Tibial nerve (tissue), 4 donors: ENCODE results near the gene JADE3. TPM values are rescaled to one million over a fixed set of nuclear protein-coding genes. Genes with fewer than 3 reads are reported as not detected.

ENCODE experiments used
- DNase-seq, 2 donors: peaks; one replicate each; pipeline ENCODE4 v3.0.0-alpha.2; 2019; ENCODE audit warnings: low spot score in 2 of 2
- H3K27ac ChIP-seq, 4 donors: fragments of 200-600 bp; sonication (generic) in 3 of 4; one replicate each; pipeline ENCODE4 v1.5.1; 2017 to 2019; ENCODE audit warnings: mild to moderate bottlenecking in 1 of 4
- H3K27me3 ChIP-seq, 2 donors: fragments of 200-600 bp; sonication (generic) in 1 of 2; one replicate each; pipeline versions ENCODE4 v1.5.1 to v1.6.0; 2017 to 2019
- H3K36me3 ChIP-seq, 3 donors: fragments of 200-600 bp; sonication (generic); one replicate each; pipeline ENCODE4 v1.5.1; 2018 to 2019
- H3K4me1 ChIP-seq, 4 donors: fragments of 200-600 bp; sonication (generic) in 3 of 4; one replicate each; pipeline ENCODE4 v1.5.1; 2017 to 2019
- H3K4me3 ChIP-seq, 4 donors: fragments of 200-600 bp; sonication (generic) in 3 of 4; one replicate each; pipeline ENCODE4 v1.5.1; 2017 to 2019; ENCODE audit warnings: mild to moderate bottlenecking in 1 of 4, moderate library complexity in 1 of 4
- H3K9me3 ChIP-seq, 4 donors: fragments of 200-600 bp; sonication (generic) in 3 of 4; one replicate each; pipeline ENCODE4 v1.5.1; 2017 to 2019
- EP300 ChIP-seq, 2 donors: sonication (generic); formaldehyde crosslinking; IDR thresholded peaks; one replicate each; pipeline ENCODE4 v1.6.1; 2017; ENCODE audit warnings: antibody characterized with exemption in 2 of 2, mild to moderate bottlenecking in 1 of 2
- POLR2A ChIP-seq, 2 donors: fragments of 450-650 bp; IDR thresholded peaks; one replicate each; pipeline ENCODE4 v1.6.1; 2017; ENCODE audit warnings: antibody characterized with exemption in 2 of 2, mild to moderate bottlenecking in 2 of 2, moderate library complexity in 2 of 2
- WGBS, 2 donors: methylation state at CpG; one replicate each; pipeline ENCODE4 v1.1.5; 2018; 5-methylcytosine and 5-hydroxymethylcytosine counted together
- total RNA-seq, 4 donors: library from RNA; depleted of rRNA; stranded (reverse); fragments of >200 nt; gene quantifications; one replicate each; pipeline ENCODE4 v1.1.0, GENCODE V29; 2016
- TF ChIP-seq, protein P1 (sequence below), 5 experiments: fragments of 200-600 bp in 3 of 5; fragments of 450-650 bp in 2 of 5; sonication (generic) in 3 of 5; IDR thresholded peaks; one replicate each; pipeline ENCODE4 v1.5.1; 2016 to 2019; ENCODE audit warnings: antibody characterized with exemption in 5 of 5, mild to moderate bottlenecking in 3 of 5, moderate library complexity in 2 of 5

Gene JADE3
- total RNA-seq = 1 to 10 TPM; 3.9 to 5.4 (median 4.5) TPM

GRCh38 chrX:46912098-46912602, at the start of gene JADE3:
JADE3 (plus strand) TSS chrX:46912421; CDS start chrX:46984895, 72,474 bp downstream.
- peaks cover 0 to 8% of the 10 kb centered on the region in 2 donors for H3K27me3 ChIP-seq
- no peaks in the 10 kb centered on the region for H3K9me3 ChIP-seq
- peak within 1 kb of the TSS in 2 of 4 donors; percentile 62 to 71 for H3K27ac ChIP-seq
- WGBS, 2 donors = 0 to 52% methylated on average over 31 to 54 of the region's 64 CpGs
- peaks cover 0 to 6% (median 0%) of the 10 kb centered on the region in 4 donors for H3K4me1 ChIP-seq
- TF ChIP-seq EP300 (IDR thresholded peaks at IDR 0.05) = no peak
- TF ChIP-seq, protein P1, sequence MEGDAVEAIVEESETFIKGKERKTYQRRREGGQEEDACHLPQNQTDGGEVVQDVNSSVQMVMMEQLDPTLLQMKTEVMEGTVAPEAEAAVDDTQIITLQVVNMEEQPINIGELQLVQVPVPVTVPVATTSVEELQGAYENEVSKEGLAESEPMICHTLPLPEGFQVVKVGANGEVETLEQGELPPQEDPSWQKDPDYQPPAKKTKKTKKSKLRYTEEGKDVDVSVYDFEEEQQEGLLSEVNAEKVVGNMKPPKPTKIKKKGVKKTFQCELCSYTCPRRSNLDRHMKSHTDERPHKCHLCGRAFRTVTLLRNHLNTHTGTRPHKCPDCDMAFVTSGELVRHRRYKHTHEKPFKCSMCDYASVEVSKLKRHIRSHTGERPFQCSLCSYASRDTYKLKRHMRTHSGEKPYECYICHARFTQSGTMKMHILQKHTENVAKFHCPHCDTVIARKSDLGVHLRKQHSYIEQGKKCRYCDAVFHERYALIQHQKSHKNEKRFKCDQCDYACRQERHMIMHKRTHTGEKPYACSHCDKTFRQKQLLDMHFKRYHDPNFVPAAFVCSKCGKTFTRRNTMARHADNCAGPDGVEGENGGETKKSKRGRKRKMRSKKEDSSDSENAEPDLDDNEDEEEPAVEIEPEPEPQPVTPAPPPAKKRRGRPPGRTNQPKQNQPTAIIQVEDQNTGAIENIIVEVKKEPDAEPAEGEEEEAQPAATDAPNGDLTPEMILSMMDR (IDR thresholded peaks at IDR 0.05) = no peak
- no peak for TF ChIP-seq POLR2A (IDR thresholded peaks at IDR 0.05)
- H3K4me3 ChIP-seq = peak within 1 kb of the TSS; percentile 48 to 70 (median 56)
- peak; percentile 33 to 42 for DNase-seq
- no peaks in the 10 kb centered on the region for H3K36me3 ChIP-seq

- H3K4me1 ChIP-seq = no peaks in the 10 kb centered on the region
- 81 to 97% methylated on average over 2 of the region's 2 CpGs for WGBS, 2 donors
- peaks cover 0 to 4% of the 10 kb centered on the region in 2 donors for H3K27me3 ChIP-seq
- H3K4me3 ChIP-seq = no peak overlapping the region
- DNase-seq = no peak
- H3K27ac ChIP-seq = no peak overlapping the region
- TF ChIP-seq EP300 (IDR thresholded peaks at IDR 0.05) = no peak
- TF ChIP-seq, protein P1 (IDR thresholded peaks at IDR 0.05) = no peak
- TF ChIP-seq POLR2A (IDR thresholded peaks at IDR 0.05) = no peak
- no peaks in the 10 kb centered on the region for H3K9me3 ChIP-seq
- peaks cover 0 to 31% (median 0%) of the 10 kb centered on the region in 3 donors for H3K36me3 ChIP-seq
These were observed 49.1 kb upstream of the JADE3 start for GRCh38 chrX:46863072-46863471.

GRCh38 chrX:46864606-46865005, 47.6 kb upstream of the JADE3 start:
- no peak overlapping the region for H3K4me3 ChIP-seq
- WGBS, 2 donors = 83 to 100% methylated on average over 2 of the region's 2 CpGs

GRCh38 chrX:46865281-46865680, 46.9 kb upstream of the JADE3 start:
- Histone ChIP-seq H3K27ac (no peak overlapping the region), H3K4me1 (no peaks in the 10 kb centered on the region), H3K27me3 (no peaks in the 10 kb centered on the region), H3K9me3 (no peaks in the 10 kb centered on the region), H3K4me3 (no peak overlapping the region), H3K36me3 (peaks cover 0 to 31% (median 0%) of the 10 kb centered on the region in 3 donors)
- 56 to 66% methylated on average over 4 of the region's 4 CpGs for WGBS, 2 donors
- TF ChIP-seq POLR2A (IDR thresholded peaks at IDR 0.05) = no peak
- no peak for TF ChIP-seq EP300 (IDR thresholded peaks at IDR 0.05)
- TF ChIP-seq, protein P1 (IDR thresholded peaks at IDR 0.05) = no peak
- no peak for DNase-seq

More at GRCh38 chrX:46864606-46865005, 47.6 kb upstream of the JADE3 start:
- Histone ChIP-seq H3K27ac (no peak overlapping the region), H3K36me3 (peaks cover 0 to 31% (median 0%) of the 10 kb centered on the region in 3 donors), H3K4me1 (no peaks in the 10 kb centered on the region), H3K9me3 (no peaks in the 10 kb centered on the region), H3K27me3 (no peaks in the 10 kb centered on the region)
- DNase-seq = no peak
- TF ChIP-seq, protein P1 (IDR thresholded peaks at IDR 0.05) = no peak
- TF ChIP-seq EP300 (IDR thresholded peaks at IDR 0.05) (no peak), POLR2A (IDR thresholded peaks at IDR 0.05) (no peak)

DNA sequence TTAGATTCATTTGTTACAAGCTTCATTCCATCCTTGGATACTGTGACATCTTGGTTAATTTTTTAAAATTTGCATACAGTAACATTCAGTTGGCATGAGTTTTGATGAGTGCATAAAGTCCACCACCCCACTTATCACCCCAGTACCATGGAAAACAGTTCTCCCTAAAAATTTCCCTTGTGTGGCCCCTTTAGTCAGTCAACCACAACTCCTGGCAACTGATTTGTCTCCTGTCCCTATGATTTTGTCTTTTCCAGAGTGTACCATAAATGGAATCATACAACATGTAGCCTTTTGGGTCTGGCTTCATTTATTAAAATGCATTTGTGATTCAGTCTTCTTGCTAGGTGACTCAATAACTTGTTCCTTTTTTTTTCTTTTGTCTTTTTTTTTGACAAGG, 45.5 kb upstream of the JADE3 start:
- Histone ChIP-seq H3K9me3 (no peaks in the 10 kb centered on the region), H3K36me3 (peaks cover 0 to 28% (median 0%) of the 10 kb centered on the region in 3 donors), H3K4me3 (no peak overlapping the region), H3K27ac (no peak overlapping the region), H3K4me1 (no peaks in the 10 kb centered on the region), H3K27me3 (no peaks in the 10 kb centered on the region)
- no peak for DNase-seq
- TF ChIP-seq, protein P1 (IDR thresholded peaks at IDR 0.05) = no peak
